Measurements from ENCODE around the gene TLR3. TPM values are rescaled to one million over a fixed set of nuclear protein-coding genes. Genes with fewer than 3 reads are reported as not detected.

Gene TLR3
- total RNA-seq: under 1 TPM; 0.40 to 0.53 TPM

GRCh38 chr4:186068581-186069348 is at the start of gene TLR3:
TLR3 (plus strand) TSS chr4:186069156; CDS start chr4:186076620, 7,464 bp downstream.

DNA sequence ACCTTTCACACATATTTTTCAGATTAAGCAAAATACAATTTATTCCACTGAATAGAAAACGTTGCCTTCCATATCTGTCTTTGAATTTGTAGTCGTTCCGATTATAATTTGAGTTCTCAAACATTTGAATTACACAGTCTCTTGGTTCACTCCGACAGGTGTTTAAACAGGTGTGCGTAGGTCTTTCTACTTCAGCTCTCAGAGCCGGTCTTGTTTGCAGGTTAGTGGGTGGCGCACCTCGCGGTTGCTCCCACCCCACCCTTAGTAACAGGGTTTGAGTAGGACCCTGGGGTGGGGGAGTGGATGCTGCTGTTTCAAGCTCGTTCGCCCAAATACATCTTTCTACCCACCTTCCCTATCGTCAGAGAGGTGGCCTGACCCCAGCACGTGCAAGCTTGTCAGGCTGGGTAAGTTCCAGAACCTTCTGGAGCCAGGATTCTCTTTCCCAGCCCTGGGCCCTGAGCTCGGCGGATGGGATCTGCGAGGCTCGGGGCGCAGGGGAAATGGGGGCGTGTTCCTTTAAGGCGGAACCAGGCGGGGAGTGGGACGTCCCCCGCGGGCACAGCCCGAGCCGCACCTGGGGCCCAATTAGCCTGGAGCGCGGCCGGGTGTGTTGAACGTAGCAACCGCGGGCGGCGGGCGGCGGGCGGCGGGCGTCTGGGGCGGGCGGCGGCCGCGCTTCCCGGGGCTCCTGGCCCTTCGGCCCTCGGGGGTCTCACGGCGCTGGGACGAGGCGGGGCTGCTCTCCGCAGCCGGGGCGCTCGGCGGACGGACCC is 35.3 kb downstream of the TLR3 start, which contains the start of gene FAM149A:
TSS of gene FAM149A (plus strand) at position 591 of the 776 bp plus-strand sequence.

Other genes with a start within 250 kb of the TLR3 start
- gene FAM149A, start 35.5 kb downstream of the TLR3 start, total RNA-seq: under 1 TPM; 0.41 to 0.88 TPM
- 10 to 100 TPM; 16.7 to 17.9 TPM for gene CYP4V2, start 122.4 kb downstream of the TLR3 start, total RNA-seq
- gene KLKB1, start 158.4 kb downstream of the TLR3 start, total RNA-seq: under 1 TPM in 1 of 2 experiments, not detected in 1; 0.10 TPM
- gene F11, start 197.0 kb downstream of the TLR3 start, total RNA-seq: not detected